ENCODE data around the gene SPNS2.

Gene SPNS2

DNA sequence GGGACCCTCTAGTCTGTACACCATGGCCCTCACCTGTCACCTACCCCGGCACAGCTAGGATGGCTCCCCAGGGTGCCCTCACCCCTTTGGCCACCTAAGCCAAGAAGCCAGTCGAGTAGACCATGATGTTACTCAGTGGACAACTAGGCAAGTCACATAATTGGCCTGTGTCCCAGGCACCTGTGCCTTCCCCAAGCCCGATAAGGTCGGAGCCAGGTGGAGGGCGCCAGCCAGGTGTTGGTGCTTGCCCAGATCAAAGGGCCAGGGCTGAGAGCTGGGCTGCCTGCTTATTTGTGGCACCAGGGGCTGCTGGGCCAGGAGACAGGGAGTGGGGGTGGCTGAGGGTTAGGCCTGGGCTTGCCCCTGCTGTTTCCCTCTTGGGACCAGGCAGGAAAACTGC, 16.8 kb downstream of the SPNS2 start:
- Histone ChIP-seq H3K9me3 (ENCODE audit: low read length) (no peaks in the 10 kb centered on the region), H3K27me3 (ENCODE audit: control insufficient read depth in 1 of 2, insufficient read depth in 2 of 2, low read length in 2 of 2) (no peaks in the 10 kb centered on the region), H3K4me1 (ENCODE audit: insufficient read depth, low read length) (no peaks in the 10 kb centered on the region), H3K4me3 (ENCODE audit: low read depth in 1 of 2, low read length in 2 of 2) (no peak overlapping the region), H3K36me3 (ENCODE audit: insufficient read depth, low read length) (no peaks in the 10 kb centered on the region), H3K27ac (ENCODE audit: low read depth, low read length) (no peak overlapping the region), H3K9ac (ENCODE audit: low read length) (no peak overlapping the region)

DNA sequence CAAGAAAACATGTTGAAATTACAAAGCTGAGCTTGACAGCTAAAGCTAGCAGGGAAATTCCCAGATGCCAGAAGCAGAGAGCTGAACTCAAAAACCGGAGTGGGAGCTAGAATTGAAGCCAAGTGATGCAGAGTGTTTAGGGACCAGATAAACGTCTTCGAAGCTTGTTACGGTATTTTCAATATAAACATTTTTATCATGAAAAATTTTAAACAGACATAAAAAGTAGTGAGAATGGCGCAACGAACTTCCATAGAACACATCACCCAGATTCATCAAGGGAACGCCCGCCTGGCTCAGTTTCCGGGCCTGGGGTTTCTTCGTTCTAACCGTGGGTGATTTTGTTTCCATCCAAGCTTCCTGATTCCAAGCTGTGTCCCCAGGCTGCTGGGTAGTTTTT, 18.1 kb downstream of the SPNS2 start:
- Histone ChIP-seq H3K27ac (ENCODE audit: low read depth, low read length) (no peak overlapping the region), H3K9ac (ENCODE audit: low read length) (no peak overlapping the region), H3K4me1 (ENCODE audit: insufficient read depth, low read length) (peaks cover 5% of the 10 kb centered on the region), H3K27me3 (ENCODE audit: control insufficient read depth in 1 of 2, insufficient read depth in 2 of 2, low read length in 2 of 2) (no peaks in the 10 kb centered on the region), H3K9me3 (ENCODE audit: low read length) (no peaks in the 10 kb centered on the region), H3K36me3 (ENCODE audit: insufficient read depth, low read length) (no peaks in the 10 kb centered on the region), H3K4me3 (ENCODE audit: low read depth in 1 of 2, low read length in 2 of 2) (no peak overlapping the region)

DNA sequence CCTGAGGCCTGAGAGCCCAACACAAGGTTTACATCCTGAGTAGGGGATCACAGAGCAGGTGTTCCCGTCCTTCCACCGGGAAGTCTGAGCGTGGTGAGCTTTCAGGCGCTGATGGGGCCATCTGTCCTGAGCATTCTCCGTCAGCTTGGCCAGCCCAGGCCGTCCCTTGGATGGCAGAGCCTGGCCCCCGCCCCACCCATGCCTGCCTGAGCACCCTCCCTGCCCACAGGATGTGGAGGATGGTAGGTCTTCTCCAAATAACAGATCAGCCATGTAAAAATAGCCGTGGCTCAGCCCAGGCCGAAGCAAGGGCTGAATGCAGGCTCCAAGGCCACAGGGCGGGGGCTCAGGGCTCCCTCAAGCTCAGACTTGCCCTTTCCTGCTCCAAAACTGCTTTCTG, 20.2 kb downstream of the SPNS2 start:
- H3K27ac ChIP-seq (ENCODE audit: low read depth, low read length), result no peak overlapping the region
- no peak overlapping the region for H3K4me3 ChIP-seq (ENCODE audit: low read depth in 1 of 2, low read length in 2 of 2)
- H3K9ac ChIP-seq (ENCODE audit: low read length), result no peak overlapping the region
- H3K36me3 ChIP-seq (ENCODE audit: insufficient read depth, low read length), result no peaks in the 10 kb centered on the region
- peaks cover 5% of the 10 kb centered on the region for H3K4me1 ChIP-seq (ENCODE audit: insufficient read depth, low read length)
- no peaks in the 10 kb centered on the region for H3K27me3 ChIP-seq (ENCODE audit: control insufficient read depth in 1 of 2, insufficient read depth in 2 of 2, low read length in 2 of 2)
- H3K9me3 ChIP-seq (ENCODE audit: low read length), result no peaks in the 10 kb centered on the region

DNA sequence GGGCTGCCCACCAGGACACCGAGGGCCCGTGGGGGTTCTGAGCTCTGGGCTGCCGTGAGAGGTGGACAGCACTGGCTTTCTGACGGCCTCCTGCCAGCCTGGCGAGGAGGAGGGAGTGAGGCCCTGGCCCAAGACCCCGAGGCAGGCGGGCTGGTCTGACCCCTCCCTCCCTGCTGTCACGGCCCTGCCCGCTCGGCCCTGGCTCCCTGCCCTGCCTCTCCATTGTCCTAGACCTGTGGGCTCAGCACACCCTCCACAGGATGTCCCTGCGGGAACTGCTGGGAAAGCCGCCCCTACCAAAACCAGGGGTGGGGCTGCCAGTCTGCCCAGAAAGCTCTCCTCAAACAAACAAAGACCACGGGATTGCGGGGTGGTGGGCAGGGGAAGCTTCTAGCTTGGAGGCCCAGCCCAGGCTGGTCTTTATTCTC, 20.7 kb downstream of the SPNS2 start:
- peaks cover 5% of the 10 kb centered on the region for H3K4me1 ChIP-seq (ENCODE audit: insufficient read depth, low read length)
- no peaks in the 10 kb centered on the region for H3K27me3 ChIP-seq (ENCODE audit: control insufficient read depth in 1 of 2, insufficient read depth in 2 of 2, low read length in 2 of 2)
- H3K27ac ChIP-seq (ENCODE audit: low read depth, low read length), result no peak overlapping the region
- H3K9ac ChIP-seq (ENCODE audit: low read length), result no peak overlapping the region
- H3K9me3 ChIP-seq (ENCODE audit: low read length), result no peaks in the 10 kb centered on the region
- H3K4me3 ChIP-seq (ENCODE audit: low read depth in 1 of 2, low read length in 2 of 2), result no peak overlapping the region
- H3K36me3 ChIP-seq (ENCODE audit: insufficient read depth, low read length), result no peaks in the 10 kb centered on the region

DNA sequence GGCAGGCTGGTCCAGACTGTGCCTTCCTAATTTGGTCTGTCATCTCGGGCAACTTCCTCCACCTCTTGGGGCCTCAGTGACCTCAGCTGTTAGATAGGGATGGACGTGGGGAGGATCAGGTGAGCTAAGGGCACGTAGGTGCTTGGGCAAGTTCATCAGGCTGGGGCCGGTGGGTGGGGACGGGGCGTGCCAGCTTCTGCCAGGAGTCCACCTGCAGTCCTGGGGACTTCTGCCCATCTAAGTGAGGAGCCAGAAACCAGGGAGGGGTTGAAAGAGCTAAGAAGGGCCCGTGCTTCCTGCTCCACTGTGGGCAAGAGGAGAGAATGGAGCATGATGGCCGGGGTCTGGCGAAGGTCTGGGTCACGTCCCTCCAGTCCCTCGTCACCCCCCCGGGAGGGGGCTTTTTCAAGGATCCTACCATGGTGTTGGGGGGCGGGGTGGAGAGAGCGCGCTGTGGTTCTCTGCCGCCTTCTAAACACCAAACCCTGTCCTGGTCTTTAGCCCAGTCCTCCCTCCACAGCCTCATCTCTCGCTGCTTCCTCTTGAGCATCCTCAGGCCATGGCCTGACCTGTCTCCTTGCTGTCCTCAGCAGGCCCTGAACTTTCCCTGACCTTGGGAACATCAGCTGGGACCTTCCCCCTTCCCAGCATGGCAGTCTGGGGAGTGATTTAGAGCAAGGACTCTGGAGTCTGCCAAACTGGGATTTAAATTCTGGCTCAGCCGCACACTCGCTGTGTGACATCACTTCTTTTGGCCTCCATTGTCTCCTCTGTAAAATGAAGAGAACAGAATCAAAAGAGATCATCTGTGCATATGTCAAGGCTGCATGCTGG, 21.6 kb downstream of the SPNS2 start:
- no peak overlapping the region for H3K9ac ChIP-seq (ENCODE audit: low read length)
- peaks cover 5% of the 10 kb centered on the region for H3K4me1 ChIP-seq (ENCODE audit: insufficient read depth, low read length)
- H3K27ac ChIP-seq (ENCODE audit: low read depth, low read length), result no peak overlapping the region
- no peaks in the 10 kb centered on the region for H3K36me3 ChIP-seq (ENCODE audit: insufficient read depth, low read length)
- H3K27me3 ChIP-seq (ENCODE audit: control insufficient read depth in 1 of 2, insufficient read depth in 2 of 2, low read length in 2 of 2), result no peaks in the 10 kb centered on the region
- no peaks in the 10 kb centered on the region for H3K9me3 ChIP-seq (ENCODE audit: low read length)
- H3K4me3 ChIP-seq (ENCODE audit: low read depth in 1 of 2, low read length in 2 of 2), result no peak overlapping the region

DNA sequence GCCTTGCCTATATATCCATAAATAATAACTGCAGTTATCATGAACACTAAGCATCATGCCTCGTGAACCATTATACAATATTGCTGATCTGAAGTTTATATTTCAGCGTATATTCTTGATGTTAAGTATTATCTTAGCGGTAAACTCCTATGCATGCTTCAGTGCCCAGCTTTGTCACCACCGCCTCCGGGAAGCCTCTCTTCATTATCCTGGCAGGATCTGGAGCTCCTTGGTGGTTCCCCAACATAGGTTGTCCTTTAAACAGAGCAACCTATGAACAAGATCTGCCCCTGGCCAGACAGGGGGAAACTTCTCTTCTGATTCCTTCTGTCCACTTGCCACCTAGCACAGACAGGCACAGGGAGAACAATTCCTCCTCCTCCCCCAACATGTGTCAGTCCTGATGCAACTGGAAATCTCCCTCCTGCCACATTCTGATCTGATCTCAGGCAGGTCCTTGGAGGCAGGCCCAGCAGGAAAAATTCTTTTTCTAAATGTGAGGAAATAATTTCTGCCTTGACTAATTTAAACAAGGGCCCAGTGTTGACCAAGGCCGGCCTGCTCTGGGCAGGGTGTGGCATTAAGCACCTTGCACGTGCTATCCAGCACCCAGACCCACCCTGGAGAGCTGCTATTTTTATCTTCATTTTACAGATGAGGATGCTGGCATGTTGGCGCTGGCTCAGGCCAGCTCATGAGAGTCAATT, 22.4 kb downstream of the SPNS2 start:
- Histone ChIP-seq H3K27me3 (ENCODE audit: control insufficient read depth in 1 of 2, insufficient read depth in 2 of 2, low read length in 2 of 2) (no peaks in the 10 kb centered on the region), H3K27ac (ENCODE audit: low read depth, low read length) (no peak overlapping the region), H3K9me3 (ENCODE audit: low read length) (no peaks in the 10 kb centered on the region), H3K4me3 (ENCODE audit: low read depth in 1 of 2, low read length in 2 of 2) (no peak overlapping the region), H3K36me3 (ENCODE audit: insufficient read depth, low read length) (no peaks in the 10 kb centered on the region), H3K9ac (ENCODE audit: low read length) (no peak overlapping the region), H3K4me1 (ENCODE audit: insufficient read depth, low read length) (peaks cover 5% of the 10 kb centered on the region)

DNA sequence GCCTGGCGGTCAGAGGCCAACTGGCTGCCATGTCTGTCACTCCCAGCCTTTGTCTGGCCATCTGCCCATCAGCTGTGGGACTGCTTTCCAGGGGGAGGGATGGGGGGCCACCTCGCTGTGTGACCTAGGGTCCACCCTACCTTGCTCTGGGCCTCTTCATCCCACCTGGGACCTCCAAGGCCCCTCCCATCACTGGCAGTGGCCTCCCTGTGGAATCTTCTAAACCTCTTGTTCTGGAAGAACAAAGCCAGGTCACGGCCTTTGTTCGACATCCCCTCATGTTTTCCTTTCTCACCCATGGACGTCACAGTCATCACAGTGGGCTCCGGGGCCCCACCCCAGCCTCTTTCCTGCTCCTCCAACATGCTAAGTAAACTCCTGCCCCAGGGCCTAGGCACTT, 24.0 kb downstream of the SPNS2 start:
- no peak overlapping the region for H3K9ac ChIP-seq (ENCODE audit: low read length)
- no peaks in the 10 kb centered on the region for H3K27me3 ChIP-seq (ENCODE audit: control insufficient read depth in 1 of 2, insufficient read depth in 2 of 2, low read length in 2 of 2)
- H3K36me3 ChIP-seq (ENCODE audit: insufficient read depth, low read length), result no peaks in the 10 kb centered on the region
- peaks cover 5% of the 10 kb centered on the region for H3K4me1 ChIP-seq (ENCODE audit: insufficient read depth, low read length)
- no peak overlapping the region for H3K27ac ChIP-seq (ENCODE audit: low read depth, low read length)
- H3K9me3 ChIP-seq (ENCODE audit: low read length), result no peaks in the 10 kb centered on the region
- H3K4me3 ChIP-seq (ENCODE audit: low read depth in 1 of 2, low read length in 2 of 2), result no peak overlapping the region

DNA sequence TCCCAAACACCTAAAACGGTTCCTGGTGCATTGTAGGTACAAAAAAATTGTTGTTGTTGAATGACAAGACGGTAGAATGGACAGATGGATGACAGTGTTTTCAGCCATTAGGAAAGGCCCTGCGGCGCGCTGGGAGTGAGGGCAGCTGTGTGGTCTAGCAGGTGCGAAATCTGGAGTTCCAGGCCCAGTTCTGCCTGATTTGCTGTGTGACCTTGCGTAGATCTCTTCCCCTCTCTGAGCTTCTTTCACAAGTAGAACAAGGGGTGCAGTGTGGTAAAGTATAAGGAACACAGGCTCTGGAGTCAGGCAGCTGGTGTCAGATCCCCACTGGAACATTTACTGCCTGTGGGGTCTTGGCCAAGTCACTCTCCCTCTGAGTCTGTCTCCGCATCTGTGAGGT, 25.3 kb downstream of the SPNS2 start:
- H3K4me1 ChIP-seq (ENCODE audit: insufficient read depth, low read length), result peaks cover 5% of the 10 kb centered on the region
- no peak overlapping the region for H3K27ac ChIP-seq (ENCODE audit: low read depth, low read length)
- H3K4me3 ChIP-seq (ENCODE audit: low read depth in 1 of 2, low read length in 2 of 2), result no peak overlapping the region
- no peaks in the 10 kb centered on the region for H3K27me3 ChIP-seq (ENCODE audit: control insufficient read depth in 1 of 2, insufficient read depth in 2 of 2, low read length in 2 of 2)
- no peaks in the 10 kb centered on the region for H3K36me3 ChIP-seq (ENCODE audit: insufficient read depth, low read length)
- H3K9me3 ChIP-seq (ENCODE audit: low read length), result no peaks in the 10 kb centered on the region
- no peak overlapping the region for H3K9ac ChIP-seq (ENCODE audit: low read length)

DNA sequence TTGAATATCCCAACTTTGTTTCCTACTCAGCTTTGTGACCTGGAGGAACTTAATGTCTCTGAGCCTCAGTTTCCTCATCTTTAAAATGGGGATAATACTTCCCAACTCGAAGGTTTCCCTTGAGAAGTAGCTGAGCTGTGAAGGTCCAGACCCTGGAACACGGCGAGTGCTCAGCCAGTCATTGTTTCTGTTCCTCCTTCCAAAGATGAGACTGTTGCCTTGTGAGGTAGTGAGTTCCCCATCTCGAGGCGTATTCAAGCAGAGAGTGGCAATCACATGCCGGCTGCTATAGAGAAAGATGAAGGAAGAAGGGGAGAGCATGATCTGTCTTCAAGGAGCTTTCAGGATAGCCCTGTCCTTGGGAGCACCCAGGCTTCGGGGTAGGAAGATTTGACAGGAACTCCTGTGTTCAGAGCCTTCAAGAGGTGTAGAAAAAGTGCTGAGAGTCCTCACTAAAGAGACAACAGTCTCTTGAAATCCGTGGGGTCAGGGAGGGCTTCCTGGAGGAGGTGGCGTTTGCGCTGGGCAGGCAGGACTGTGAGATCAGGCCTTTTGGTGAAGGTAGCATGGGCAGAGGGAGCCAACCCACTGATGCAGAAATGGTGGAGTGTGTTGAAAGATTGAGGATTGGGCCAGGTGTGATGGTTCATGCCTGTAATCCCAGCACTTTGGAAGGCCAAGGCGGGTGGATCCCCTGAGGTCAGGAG, 27.2 kb downstream of the SPNS2 start:
- peaks cover 5% of the 10 kb centered on the region for H3K4me1 ChIP-seq (ENCODE audit: insufficient read depth, low read length)
- H3K27me3 ChIP-seq (ENCODE audit: control insufficient read depth in 1 of 2, insufficient read depth in 2 of 2, low read length in 2 of 2), result no peaks in the 10 kb centered on the region
- no peak overlapping the region for H3K9ac ChIP-seq (ENCODE audit: low read length)
- H3K9me3 ChIP-seq (ENCODE audit: low read length), result no peaks in the 10 kb centered on the region
- H3K36me3 ChIP-seq (ENCODE audit: insufficient read depth, low read length), result no peaks in the 10 kb centered on the region
- H3K4me3 ChIP-seq (ENCODE audit: low read depth in 1 of 2, low read length in 2 of 2), result no peak overlapping the region
- H3K27ac ChIP-seq (ENCODE audit: low read depth, low read length), result no peak overlapping the region

DNA sequence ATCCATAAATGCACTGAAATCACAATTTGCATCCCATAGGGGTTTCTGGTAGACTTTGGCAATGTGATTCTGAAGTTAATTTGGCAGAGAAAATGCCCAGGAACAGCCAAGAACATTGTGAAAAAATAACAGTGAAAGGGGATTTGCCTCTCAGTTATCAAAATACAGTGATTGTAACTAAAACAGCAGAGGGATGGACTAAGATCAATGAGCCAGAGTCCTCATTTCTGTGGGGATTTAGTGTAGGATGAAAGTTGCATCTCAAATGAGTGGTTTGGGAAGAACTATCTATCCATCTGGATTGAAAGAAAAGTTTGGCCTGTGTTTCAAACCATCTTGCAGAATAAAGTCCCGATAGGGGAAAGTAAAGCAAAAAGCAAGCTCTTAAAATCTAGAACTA, 28.5 kb downstream of the SPNS2 start:
- Histone ChIP-seq H3K27ac (ENCODE audit: low read depth, low read length) (no peak overlapping the region), H3K4me1 (ENCODE audit: insufficient read depth, low read length) (no peaks in the 10 kb centered on the region), H3K4me3 (ENCODE audit: low read depth in 1 of 2, low read length in 2 of 2) (no peak overlapping the region), H3K27me3 (ENCODE audit: control insufficient read depth in 1 of 2, insufficient read depth in 2 of 2, low read length in 2 of 2) (no peaks in the 10 kb centered on the region), H3K9ac (ENCODE audit: low read length) (no peak overlapping the region), H3K36me3 (ENCODE audit: insufficient read depth, low read length) (no peaks in the 10 kb centered on the region), H3K9me3 (ENCODE audit: low read length) (no peaks in the 10 kb centered on the region)

DNA sequence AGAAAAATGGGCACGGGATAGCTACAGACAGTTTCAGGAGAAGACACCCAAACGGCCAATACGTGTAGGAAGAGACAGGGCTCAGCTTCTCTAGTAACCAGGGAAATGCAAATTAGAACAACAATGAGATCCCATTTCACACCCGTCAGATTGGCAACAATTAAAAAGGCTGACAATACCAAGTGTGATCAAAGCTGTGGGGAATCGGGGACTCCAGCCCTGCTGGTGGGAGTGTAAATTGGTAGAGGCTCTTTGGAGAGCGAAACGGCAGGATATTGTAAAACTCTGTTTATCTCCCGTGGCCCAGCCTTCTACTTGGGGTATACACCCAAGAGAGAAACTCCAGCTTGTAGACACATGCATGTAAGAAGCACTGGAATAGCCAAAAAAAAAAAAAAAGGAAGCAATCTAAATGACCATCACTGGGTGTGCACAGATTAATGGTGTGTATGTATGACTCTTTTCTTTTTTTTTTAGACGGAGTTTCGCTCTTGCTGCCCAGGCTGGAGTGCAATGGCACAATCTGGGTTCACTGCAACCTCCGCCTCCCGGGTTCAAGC, 29.0 kb downstream of the SPNS2 start:
- Histone ChIP-seq H3K9ac (ENCODE audit: low read length) (no peak overlapping the region), H3K9me3 (ENCODE audit: low read length) (no peaks in the 10 kb centered on the region), H3K27me3 (ENCODE audit: control insufficient read depth in 1 of 2, insufficient read depth in 2 of 2, low read length in 2 of 2) (no peaks in the 10 kb centered on the region), H3K36me3 (ENCODE audit: insufficient read depth, low read length) (no peaks in the 10 kb centered on the region), H3K27ac (ENCODE audit: low read depth, low read length) (no peak overlapping the region), H3K4me3 (ENCODE audit: low read depth in 1 of 2, low read length in 2 of 2) (no peak overlapping the region), H3K4me1 (ENCODE audit: insufficient read depth, low read length) (no peaks in the 10 kb centered on the region)
